ENCODE data around the gene XPO5.
"Not testable (repeated sequence)": the region's sequence is repeated elsewhere in the genome, so short reads cannot be mapped to it uniquely, and the experiment has no call there.

GRCh38 chr6:43557620-43558019, 18.2 kb downstream of the XPO5 start:
- not testable (repeated sequence) for TF ChIP-seq CTCF (conservative IDR thresholded peaks at IDR 0.05; ENCODE audit: low read length); EZH2phosphoT487 (IDR thresholded peaks at IDR 0.05; ENCODE audit: borderline replicate concordance, low read depth, low read length)

Measured in OCI-LY7 (cell line).